HG03108 (cell line): ENCODE results near the gene TBCD.
"Not testable (repeated sequence)": the region's sequence is repeated elsewhere in the genome, so short reads cannot be mapped to it uniquely, and the experiment has no call there.

Experiments
- ATAC-seq: cut with Tn5 transposase; IDR thresholded peaks from one replicate; pipeline ENCODE4 v1.9.1; 2021; ENCODE audit warnings: moderate library complexity; ENCODE audit not compliant: unreplicated experiment

Gene TBCD

GRCh38 chr17:82756166-82756565 is 4.3 kb downstream of the TBCD start:
- ATAC-seq, result no peak

GRCh38 chr17:82765371-82765770 is 13.5 kb downstream of the TBCD start:
- no peak for ATAC-seq

DNA sequence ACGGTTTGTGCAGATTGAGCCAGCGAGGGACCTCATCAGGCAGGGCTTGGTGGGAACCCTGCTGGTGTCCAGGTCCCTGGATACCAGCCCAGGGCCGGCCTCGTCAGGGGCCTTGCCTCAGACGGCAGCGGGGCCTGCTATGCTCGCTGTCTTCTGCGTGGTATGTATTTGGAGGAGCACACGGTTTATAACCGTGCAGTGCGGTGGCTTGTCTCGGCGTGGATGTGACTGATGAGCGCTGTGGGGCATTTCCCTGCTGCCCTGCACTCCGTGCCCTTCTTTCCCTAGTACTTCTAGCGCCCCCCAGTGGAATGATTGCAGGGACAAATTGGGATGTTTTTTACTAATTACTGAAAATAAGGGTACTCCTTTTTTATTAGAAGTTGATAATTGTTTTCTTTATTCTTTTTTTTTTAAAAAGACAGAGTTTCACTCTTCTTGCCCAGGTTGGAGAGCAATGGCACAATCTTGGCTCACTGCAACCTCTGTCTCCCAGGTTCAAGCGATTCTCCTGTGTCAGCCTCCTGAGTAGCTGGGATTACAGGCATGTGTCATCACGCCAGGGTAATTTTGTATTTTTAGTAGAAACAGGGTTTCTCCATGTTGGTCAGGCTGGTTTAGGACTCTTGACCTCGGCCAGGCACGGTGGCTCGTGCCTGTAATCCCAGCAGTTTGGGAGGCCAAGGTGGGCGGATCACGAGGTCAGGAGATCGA is 15.3 kb downstream of the TBCD start:
- no peak for ATAC-seq

- no peak for ATAC-seq
Measured at GRCh38 chr17:82769041-82769440, 17.2 kb downstream of the TBCD start.

DNA sequence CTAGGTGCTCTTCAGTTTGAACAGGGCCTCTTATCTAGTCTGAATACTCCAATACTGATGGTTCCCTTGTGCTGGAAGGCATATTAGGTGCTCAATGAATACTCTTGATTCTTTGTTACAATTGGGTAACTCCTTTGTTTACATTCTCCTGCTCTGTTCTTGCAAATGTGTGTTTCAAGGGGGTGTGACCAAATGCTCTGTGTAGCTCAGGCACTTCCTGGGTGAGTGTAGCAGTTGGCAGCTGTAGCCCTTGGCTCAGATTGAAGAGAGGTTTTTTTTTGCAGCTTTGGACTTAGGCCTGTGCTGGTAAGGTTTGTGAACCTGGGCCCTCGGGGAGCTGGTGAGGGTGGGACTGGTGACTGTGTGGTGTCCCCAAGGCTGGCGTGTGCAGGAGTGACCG is 20.2 kb downstream of the TBCD start:
- ATAC-seq, result no peak

DNA sequence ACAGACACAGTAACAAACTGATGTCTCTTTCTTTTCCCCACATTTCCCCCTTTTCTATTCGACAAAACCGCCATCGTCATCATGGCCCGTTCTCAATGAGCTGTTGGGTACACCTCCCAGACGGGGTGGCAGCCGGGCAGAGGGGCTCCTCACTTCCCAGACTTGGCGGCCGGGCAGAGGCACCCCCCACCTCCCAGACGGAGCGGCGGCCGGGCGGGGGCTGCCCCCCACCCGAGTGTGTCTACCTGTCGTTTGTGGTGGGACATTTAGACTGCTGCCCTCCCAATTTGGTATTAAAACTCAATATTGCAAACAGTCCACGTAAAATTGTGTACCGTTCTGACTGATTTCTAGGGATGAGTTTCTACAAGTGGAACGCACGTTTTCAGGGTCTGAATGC is 22.6 kb downstream of the TBCD start:
- not testable (repeated sequence) for ATAC-seq

- no peak for ATAC-seq
Measured at GRCh38 chr17:82775001-82775823, 23.3 kb downstream of the TBCD start.

DNA sequence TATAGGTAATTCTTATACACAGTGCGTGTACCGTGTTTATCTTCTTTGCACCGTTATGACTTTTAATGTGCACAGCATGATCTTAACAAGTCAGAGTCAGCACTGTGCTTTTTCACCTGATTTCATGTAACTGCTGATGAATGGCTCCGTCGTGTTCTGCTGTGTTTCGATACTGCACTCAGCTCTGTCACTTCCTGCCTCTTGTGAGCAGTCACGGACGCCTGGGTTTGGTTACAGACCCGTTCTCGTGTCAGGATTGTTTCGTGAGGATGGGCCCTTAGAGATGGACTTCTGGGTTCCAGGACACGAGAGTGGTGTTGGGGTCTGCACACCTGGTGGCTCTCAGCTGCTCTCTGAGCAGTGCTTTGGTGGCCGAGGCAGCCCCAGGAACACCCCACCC is 24.6 kb downstream of the TBCD start:
- no peak for ATAC-seq

- not testable (repeated sequence) for ATAC-seq
Measured at GRCh38 chr17:82777778-82778375, 26.0 kb downstream of the TBCD start.

GRCh38 chr17:82779541-82779940 is 27.7 kb downstream of the TBCD start:
- ATAC-seq, result no peak

- ATAC-seq, result no peak
Measured at GRCh38 chr17:82780195-82780594, 28.3 kb downstream of the TBCD start.

DNA sequence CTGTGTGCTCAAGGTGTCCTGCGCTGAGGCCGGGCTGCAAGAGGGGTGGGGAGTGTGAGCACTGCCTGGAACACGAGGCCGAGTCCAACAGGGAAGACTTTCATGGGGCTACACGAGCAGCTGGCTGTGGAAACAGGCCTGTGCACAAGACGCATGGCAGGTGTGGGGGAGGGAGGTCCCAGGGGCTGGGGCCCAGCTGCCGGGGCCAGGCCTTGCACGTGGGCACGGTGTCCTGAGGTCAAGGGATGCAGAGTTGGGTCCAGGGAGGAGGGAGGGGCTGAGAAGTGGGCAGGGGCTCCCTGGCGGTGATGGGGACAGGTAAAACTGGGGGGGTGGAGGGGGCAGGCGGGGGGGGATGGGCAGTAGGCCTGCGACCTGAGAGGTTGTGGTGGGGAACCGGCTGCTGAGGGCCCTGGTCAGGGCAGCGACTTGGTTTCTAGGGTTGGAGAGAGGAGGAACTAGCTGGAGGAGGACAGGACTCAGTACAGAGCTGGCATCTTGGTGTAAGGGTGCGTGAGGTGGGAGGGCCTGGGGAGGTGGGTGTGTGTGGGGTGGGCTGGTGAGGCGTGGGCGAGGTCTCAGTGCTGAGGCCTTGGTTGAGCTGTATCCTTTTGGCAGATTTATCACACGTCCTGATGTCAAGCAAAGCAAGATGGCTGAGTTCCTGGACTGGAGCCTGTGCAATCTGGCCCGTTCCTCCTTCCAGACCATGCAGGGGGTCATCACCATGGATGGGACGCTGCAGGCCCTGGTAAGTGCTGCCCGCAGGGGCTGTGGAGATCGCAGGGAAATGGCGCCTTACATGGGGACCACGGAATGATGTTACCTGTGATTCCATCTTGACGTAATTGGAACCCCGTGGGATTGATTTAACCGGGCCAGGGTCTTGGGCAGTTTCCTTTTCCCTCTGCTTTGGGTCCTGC is 29.4 kb downstream of the TBCD start:
- no peak for ATAC-seq

GRCh38 chr17:82781894-82782274 is 30.0 kb downstream of the TBCD start:
- no peak for ATAC-seq

DNA sequence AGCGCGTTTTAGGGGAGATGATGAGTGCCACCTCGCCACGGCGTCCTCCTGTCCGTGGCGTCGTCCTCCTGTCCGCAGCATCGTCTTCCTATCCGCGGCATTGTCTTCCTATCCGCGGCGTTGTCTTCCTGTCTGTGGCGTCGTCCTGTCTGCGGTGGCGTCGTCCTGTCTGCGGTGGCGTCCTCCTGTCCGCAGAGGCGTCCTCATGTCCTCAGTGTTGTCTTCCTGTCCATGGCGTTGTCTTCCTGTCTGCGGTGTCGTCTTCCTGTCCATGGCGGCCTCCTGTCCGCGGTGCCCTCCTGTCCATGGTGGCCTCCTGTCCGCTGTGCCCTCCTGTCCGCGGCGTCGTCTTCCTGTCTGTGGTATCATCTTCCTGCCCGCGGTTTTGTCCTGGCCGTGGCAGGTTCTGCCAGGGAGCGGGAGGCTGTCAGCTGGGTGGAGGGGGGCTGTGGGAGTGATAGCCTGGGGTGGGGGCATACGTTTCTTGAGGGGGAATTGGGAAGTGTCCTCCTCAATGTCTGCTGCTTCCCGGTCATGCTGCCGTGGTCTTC is 30.9 kb downstream of the TBCD start:
- ATAC-seq, result no peak

GRCh38 chr17:82783498-82783897 is 31.6 kb downstream of the TBCD start:
- no peak for ATAC-seq

GRCh38 chr17:82785581-82785980 is 33.7 kb downstream of the TBCD start:
- ATAC-seq, result not testable (repeated sequence)

GRCh38 chr17:82786427-82786826 is 34.6 kb downstream of the TBCD start:
- ATAC-seq, result no peak

DNA sequence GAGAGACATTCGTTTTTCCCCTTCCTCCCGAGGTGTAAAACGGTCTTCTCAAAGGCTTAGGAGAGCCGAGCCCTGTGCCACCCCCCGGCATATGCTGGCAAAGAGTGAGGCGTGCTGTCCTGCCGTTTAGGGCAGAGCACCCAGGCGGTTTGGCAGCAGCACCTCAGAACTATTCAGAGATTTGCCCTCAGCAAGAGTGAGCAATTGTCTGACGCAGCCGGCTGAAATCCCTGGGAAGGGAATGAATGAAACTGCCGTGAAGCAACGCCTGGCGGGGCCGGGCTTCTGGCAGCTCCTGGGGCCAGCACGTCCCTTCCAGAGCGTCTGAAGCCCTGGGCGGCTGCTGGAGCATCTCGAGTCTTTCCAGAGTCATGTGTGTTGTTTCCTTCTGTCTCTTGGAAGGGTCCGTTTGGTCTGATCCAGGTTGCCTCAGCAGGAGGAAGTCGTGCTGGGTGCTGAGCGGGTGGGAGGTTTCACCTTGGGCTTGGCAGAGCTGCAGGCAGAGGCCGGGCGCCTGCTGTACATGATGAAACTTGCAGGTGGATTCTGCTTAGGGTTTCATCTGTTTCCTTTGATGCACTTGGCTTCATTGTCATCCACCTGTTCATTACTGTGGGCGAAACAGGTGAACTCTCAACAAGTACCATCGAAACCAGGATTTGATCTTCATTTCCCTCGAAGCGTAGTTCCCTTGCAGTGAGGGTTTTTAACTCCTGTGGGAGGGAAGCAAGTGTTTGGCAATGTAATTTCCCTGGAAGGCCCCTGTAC is 35.4 kb downstream of the TBCD start:
- no peak for ATAC-seq

GRCh38 chr17:82788206-82789001 is 36.5 kb downstream of the TBCD start:
- no peak for ATAC-seq
